Ishikawa (cell line): ENCODE measurements around the gene ARFGAP3.

Experiments
- CEBPB ChIP-seq: IDR thresholded peaks from 2 replicates; pipeline ENCODE4 v1.6.1; 2012
- CREB1 ChIP-seq: IDR thresholded peaks from 2 replicates; pipeline ENCODE4 v1.6.1; 2012; ENCODE audit warnings: low read depth
- EGR1 ChIP-seq: IDR thresholded peaks from 2 replicates; pipeline ENCODE4 v1.6.1; 2012
- EP300 ChIP-seq: IDR thresholded peaks from 2 replicates; pipeline ENCODE4 v1.6.1; 2012; ENCODE audit warnings: borderline replicate concordance
- FOXM1 ChIP-seq: IDR thresholded peaks from 2 replicates; pipeline ENCODE4 v1.6.1; 2012; ENCODE audit warnings: low read depth, borderline replicate concordance
- MAX ChIP-seq: IDR thresholded peaks from 2 replicates; pipeline ENCODE4 v1.6.1; 2012
- NFIC ChIP-seq: IDR thresholded peaks from 2 replicates; pipeline ENCODE4 v1.6.1; 2012
- RAD21 ChIP-seq: IDR thresholded peaks from 2 replicates; pipeline ENCODE4 v1.6.1; 2012; ENCODE audit warnings: low read depth
- REST ChIP-seq: IDR thresholded peaks from 2 replicates; pipeline ENCODE4 v1.6.1; 2012; ENCODE audit warnings: low read depth, mild to moderate bottlenecking
- TAF1 ChIP-seq: IDR thresholded peaks from 2 replicates; pipeline ENCODE4 v1.6.1; 2012; ENCODE audit warnings: low read depth, mild to moderate bottlenecking
- TCF12 ChIP-seq: IDR thresholded peaks from 2 replicates; pipeline ENCODE4 v1.6.1; 2012; ENCODE audit warnings: low read depth
- TEAD4 ChIP-seq: IDR thresholded peaks from 2 replicates; pipeline ENCODE4 v1.6.1; 2012
- USF1 ChIP-seq: IDR thresholded peaks from 2 replicates; pipeline ENCODE4 v1.6.1; 2012
- YY1 ChIP-seq: IDR thresholded peaks from 2 replicates; pipeline ENCODE4 v1.6.1; 2012; ENCODE audit warnings: low read depth
- ZBTB7A ChIP-seq: IDR thresholded peaks from 2 replicates; pipeline ENCODE4 v1.6.1; 2012; ENCODE audit warnings: low read depth

Gene ARFGAP3

GRCh38 chr22:42825796-42826195 is 31.3 kb downstream of the ARFGAP3 start:
- no peak for TF ChIP-seq TCF12
- TF ChIP-seq MAX: no peak
- no peak for TF ChIP-seq TAF1
- TF ChIP-seq REST: no peak
- TF ChIP-seq TEAD4: no peak
- no peak for TF ChIP-seq YY1
- TF ChIP-seq ZBTB7A: no peak
- TF ChIP-seq FOXM1: no peak
- no peak for TF ChIP-seq EP300
- TF ChIP-seq CREB1: no peak
- TF ChIP-seq CEBPB: no peak
- no peak for TF ChIP-seq RAD21
- no peak for TF ChIP-seq NFIC
- TF ChIP-seq USF1: no peak
- TF ChIP-seq EGR1: no peak

- TF ChIP-seq CEBPB (no peak), CREB1 (no peak), REST (no peak), TAF1 (no peak), USF1 (no peak), EGR1 (no peak), EP300 (no peak), ZBTB7A (no peak), FOXM1 (no peak), RAD21 (no peak)
These were observed 35.7 kb downstream of the ARFGAP3 start for GRCh38 chr22:42821386-42821785.

- no peak for TF ChIP-seq MAX
- TF ChIP-seq RAD21: peak; percentile 71
- TF ChIP-seq EP300: no peak
- TF ChIP-seq REST: no peak
- no peak for TF ChIP-seq TAF1
- no peak for TF ChIP-seq FOXM1
- no peak for TF ChIP-seq ZBTB7A
These were observed 36.9 kb downstream of the ARFGAP3 start for GRCh38 chr22:42820045-42820763.

GRCh38 chr22:42819412-42820044 is 37.5 kb downstream of the ARFGAP3 start:
- no peak for TF ChIP-seq ZBTB7A
- no peak for TF ChIP-seq MAX

GRCh38 chr22:42817556-42817955 is 39.5 kb downstream of the ARFGAP3 start:
- TF ChIP-seq ZBTB7A: no peak
- no peak for TF ChIP-seq FOXM1
- TF ChIP-seq EP300: no peak
- no peak for TF ChIP-seq CEBPB
- no peak for TF ChIP-seq NFIC
- TF ChIP-seq REST: no peak
- no peak for TF ChIP-seq YY1
- TF ChIP-seq EGR1: no peak
